GM18511 (cell line): ENCODE measurements around the gene ALPL.

Experiments
- ATAC-seq: cut with Tn5 transposase; IDR thresholded peaks from one replicate; pipeline ENCODE4 v1.9.1; 2021; ENCODE audit warnings: mild to moderate bottlenecking, moderate library complexity; ENCODE audit not compliant: unreplicated experiment

The ALPL gene

GRCh38 chr1:21614419-21615115 lies 105.3 kb downstream of the ALPL start:
- ATAC-seq = no peak

GRCh38 chr1:21616372-21616771 lies 107.1 kb downstream of the ALPL start:
- ATAC-seq = no peak

- ATAC-seq = no peak
Observed at GRCh38 chr1:21617126-21617738, 108.0 kb downstream of the ALPL start.

GRCh38 chr1:21618059-21618458 lies 108.8 kb downstream of the ALPL start:
- no peak for ATAC-seq

- ATAC-seq = no peak
Observed at GRCh38 chr1:21618561-21619374, 109.5 kb downstream of the ALPL start.

GRCh38 chr1:21619375-21619947 lies 110.2 kb downstream of the ALPL start:
- ATAC-seq = no peak

- ATAC-seq = no peak
Observed at GRCh38 chr1:21620011-21620410, 110.8 kb downstream of the ALPL start.

- no peak for ATAC-seq
Observed at GRCh38 chr1:21620496-21620895, 111.3 kb downstream of the ALPL start.

- ATAC-seq = no peak
Observed at GRCh38 chr1:21621051-21621450, 111.8 kb downstream of the ALPL start.

- no peak for ATAC-seq
Observed at GRCh38 chr1:21621761-21622436, 112.7 kb downstream of the ALPL start.

GRCh38 chr1:21622466-21623315 lies 113.5 kb downstream of the ALPL start:
- no peak for ATAC-seq

GRCh38 chr1:21623410-21623961 lies 114.3 kb downstream of the ALPL start:
- no peak for ATAC-seq

GRCh38 chr1:21624571-21625389 lies 115.6 kb downstream of the ALPL start:
- no peak for ATAC-seq

GRCh38 chr1:21625390-21626190 lies 116.4 kb downstream of the ALPL start:
- no peak for ATAC-seq

- no peak for ATAC-seq
Observed at GRCh38 chr1:21626921-21627339, 117.7 kb downstream of the ALPL start.
